Measurements from ENCODE around the gene RAB3C. TPM values are rescaled to one million over a fixed set of nuclear protein-coding genes. Genes with fewer than 3 reads are reported as not detected.

RAB3C gene
- total RNA-seq, 3 donors from 2014 or later = 2.9 to 4.8 (median 3.1) TPM

GRCh38 chr5:58893551-58893950 lies 310.7 kb downstream of the RAB3C start:
- Histone ChIP-seq H3K4me1 (ENCODE audit: low read depth) (peaks cover 6% of the 10 kb centered on the region), H3K9me3 (no peaks in the 10 kb centered on the region), H3K4me3 (no peak overlapping the region), H3K36me3 (ENCODE audit: low read depth) (no peaks in the 10 kb centered on the region)
- intact Hi-C loops (cut with DNase I, micrococcal nuclease) = loop anchor here (5.0 to 10.0 kb wide), 2 partner anchors 279 to 281 kb away; no protein-coding TSS in a partner anchor
- no peak for DNase-seq
- TF ChIP-seq CTCF (IDR thresholded peaks at IDR 0.05) = no peak
- no peak for ATAC-seq

- ATAC-seq (no peak), DNase-seq (no peak)
- intact Hi-C loops (cut with DNase I, micrococcal nuclease) = loop anchor here in 1 of 2 donors (10.0 kb wide), 1 partner anchor 277 kb away; no protein-coding TSS in a partner anchor
- H3K4me1 ChIP-seq (ENCODE audit: low read depth) = no peaks in the 10 kb centered on the region
- no peaks in the 10 kb centered on the region for H3K36me3 ChIP-seq (ENCODE audit: low read depth)
- TF ChIP-seq CTCF (IDR thresholded peaks at IDR 0.05) = no peak
- no peak overlapping the region for H3K4me3 ChIP-seq
- no peaks in the 10 kb centered on the region for H3K9me3 ChIP-seq
Observed at GRCh38 chr5:58898006-58898405, 315.1 kb downstream of the RAB3C start.

- ATAC-seq (no peak), DNase-seq (no peak)
- no peak overlapping the region for H3K4me3 ChIP-seq
- H3K36me3 ChIP-seq (ENCODE audit: low read depth) = no peaks in the 10 kb centered on the region
- no peak for TF ChIP-seq CTCF (IDR thresholded peaks at IDR 0.05)
- no peaks in the 10 kb centered on the region for H3K9me3 ChIP-seq
- no peaks in the 10 kb centered on the region for H3K4me1 ChIP-seq (ENCODE audit: low read depth)
- intact Hi-C loops (cut with DNase I, micrococcal nuclease) = loop anchor here in 1 of 2 donors (10.0 kb wide), 1 partner anchor 276 kb away; no protein-coding TSS in a partner anchor
Observed at GRCh38 chr5:58898538-58898937, 315.7 kb downstream of the RAB3C start.

GRCh38 chr5:58901271-58901670 lies 318.4 kb downstream of the RAB3C start:
- ATAC-seq (no peak), DNase-seq (no peak)
- TF ChIP-seq CTCF (IDR thresholded peaks at IDR 0.05) = no peak
- H3K4me1 ChIP-seq (ENCODE audit: low read depth) = no peaks in the 10 kb centered on the region
- no peaks in the 10 kb centered on the region for H3K9me3 ChIP-seq
- no peaks in the 10 kb centered on the region for H3K36me3 ChIP-seq (ENCODE audit: low read depth)
- no peak overlapping the region for H3K4me3 ChIP-seq
- intact Hi-C loops (cut with DNase I, micrococcal nuclease) = no loop called here

GRCh38 chr5:58902305-58902704 lies 319.4 kb downstream of the RAB3C start:
- H3K4me3 ChIP-seq = no peak overlapping the region
- H3K36me3 ChIP-seq (ENCODE audit: low read depth) = no peaks in the 10 kb centered on the region
- DNase-seq = no peak
- no peak for TF ChIP-seq CTCF (IDR thresholded peaks at IDR 0.05)
- H3K9me3 ChIP-seq = no peaks in the 10 kb centered on the region
- H3K4me1 ChIP-seq (ENCODE audit: low read depth) = no peaks in the 10 kb centered on the region
- ATAC-seq = no peak
- intact Hi-C loops (cut with DNase I, micrococcal nuclease) = no loop called here

GRCh38 chr5:58902765-58903164 lies 319.9 kb downstream of the RAB3C start:
- H3K4me3 ChIP-seq = no peak overlapping the region

More at GRCh38 chr5:58902765-58903164, 319.9 kb downstream of the RAB3C start:
- H3K9me3 ChIP-seq = no peaks in the 10 kb centered on the region
- intact Hi-C loops (cut with DNase I, micrococcal nuclease) = no loop called here
- no peaks in the 10 kb centered on the region for H3K4me1 ChIP-seq (ENCODE audit: low read depth)
- ATAC-seq = no peak
- no peak for TF ChIP-seq CTCF (IDR thresholded peaks at IDR 0.05)
- H3K36me3 ChIP-seq (ENCODE audit: low read depth) = no peaks in the 10 kb centered on the region
- DNase-seq = no peak

Measured in mucosa of descending colon (tissue), 3 donors.